Measurements from ENCODE around the gene GSDME. TPM values are rescaled to one million over a fixed set of nuclear protein-coding genes. Genes with fewer than 3 reads are reported as not detected.

Gene GSDME
- total and polyA plus RNA-seq, 9 donors: 14.3 to 37.0 (median 29.2) TPM

GRCh38 chr7:24720283-24720682 lies 37.0 kb downstream of the GSDME start:
- Histone ChIP-seq H3K36me3 (no peaks in the 10 kb centered on the region), H3K9me3 (no peaks in the 10 kb centered on the region), H3K4me3 (no peak overlapping the region), H3K27ac (no peak overlapping the region), H3K4me1 (ENCODE audit: insufficient read depth) (no peaks in the 10 kb centered on the region), H3K27me3 (no peaks in the 10 kb centered on the region)
- DNase-seq: no peak
- WGBS, 3 donors: 95 to 97% (median 96%) methylated on average over 3 of the region's 3 CpGs
- TF ChIP-seq EP300 (IDR thresholded peaks at IDR 0.05): no peak
- TF ChIP-seq POLR2A (IDR thresholded peaks at IDR 0.05): no peak
- no peak for TF ChIP-seq CTCF (IDR thresholded peaks at IDR 0.05)
- intact Hi-C loops (cut with DNase I): no loop called here

GRCh38 chr7:24718977-24719491 lies 38.2 kb downstream of the GSDME start:
- no peak overlapping the region for H3K27ac ChIP-seq
- H3K4me3 ChIP-seq: no peak overlapping the region
- H3K27me3 ChIP-seq: no peaks in the 10 kb centered on the region
- no peaks in the 10 kb centered on the region for H3K9me3 ChIP-seq
- intact Hi-C loops (cut with DNase I): no loop called here
- TF ChIP-seq EP300 (IDR thresholded peaks at IDR 0.05) (no peak), POLR2A (IDR thresholded peaks at IDR 0.05) (no peak), CTCF (IDR thresholded peaks at IDR 0.05) (no peak)
- 85 to 94% (median 86%) methylated on average over 13 of the region's 13 CpGs for WGBS, 3 donors
- no peaks in the 10 kb centered on the region for H3K4me1 ChIP-seq (ENCODE audit: insufficient read depth)
- H3K36me3 ChIP-seq: no peaks in the 10 kb centered on the region
- no peak for DNase-seq

GRCh38 chr7:24718431-24718831 lies 38.8 kb downstream of the GSDME start:
- no peak for DNase-seq
- Histone ChIP-seq H3K36me3 (no peaks in the 10 kb centered on the region), H3K9me3 (no peaks in the 10 kb centered on the region), H3K27me3 (no peaks in the 10 kb centered on the region), H3K4me3 (no peak overlapping the region), H3K27ac (no peak overlapping the region), H3K4me1 (ENCODE audit: insufficient read depth) (no peaks in the 10 kb centered on the region)
- no peak for TF ChIP-seq CTCF (IDR thresholded peaks at IDR 0.05)
- no peak for TF ChIP-seq POLR2A (IDR thresholded peaks at IDR 0.05)
- no peak for TF ChIP-seq EP300 (IDR thresholded peaks at IDR 0.05)
- WGBS, 3 donors: 86 to 92% (median 86%) methylated on average over 5 of the region's 5 CpGs
- intact Hi-C loops (cut with DNase I): no loop called here

GRCh38 chr7:24717694-24718320 lies 39.5 kb downstream of the GSDME start:
- Histone ChIP-seq H3K27me3 (no peaks in the 10 kb centered on the region), H3K36me3 (no peaks in the 10 kb centered on the region), H3K27ac (no peak overlapping the region), H3K9me3 (no peaks in the 10 kb centered on the region), H3K4me3 (no peak overlapping the region), H3K4me1 (ENCODE audit: insufficient read depth) (no peaks in the 10 kb centered on the region)
- intact Hi-C loops (cut with DNase I): no loop called here
- no peak for DNase-seq
- 67 to 76% (median 71%) methylated on average over 7 of the region's 7 CpGs for WGBS, 3 donors
- no peak for TF ChIP-seq POLR2A (IDR thresholded peaks at IDR 0.05)
- no peak for TF ChIP-seq EP300 (IDR thresholded peaks at IDR 0.05)
- TF ChIP-seq CTCF (IDR thresholded peaks at IDR 0.05): no peak
